A673 (cell line): ENCODE data around the gene PADI3.

Experiments used
- EZH2 ChIP-seq: fragments of 200-600 bp; sonication (generic); IDR thresholded peaks from 2 replicates; pipeline ENCODE4 v1.6.1; 2017; ENCODE audit warnings: borderline replicate concordance, low read depth, mild to moderate bottlenecking, mixed read lengths, antibody characterized with exemption, low read length; ENCODE audit not compliant: poor library complexity, severe bottlenecking
- TF ChIP-seq, protein P1 (sequence below): fragments of 300-800, 200-600 bp; sonication (generic); conservative IDR thresholded peaks from 2 replicates; pipeline ENCODE4 v1.5.1; 2017; ENCODE audit warnings: low read depth, mild to moderate bottlenecking, antibody characterized with exemption, low read length, moderate library complexity, mixed read lengths

DNA sequence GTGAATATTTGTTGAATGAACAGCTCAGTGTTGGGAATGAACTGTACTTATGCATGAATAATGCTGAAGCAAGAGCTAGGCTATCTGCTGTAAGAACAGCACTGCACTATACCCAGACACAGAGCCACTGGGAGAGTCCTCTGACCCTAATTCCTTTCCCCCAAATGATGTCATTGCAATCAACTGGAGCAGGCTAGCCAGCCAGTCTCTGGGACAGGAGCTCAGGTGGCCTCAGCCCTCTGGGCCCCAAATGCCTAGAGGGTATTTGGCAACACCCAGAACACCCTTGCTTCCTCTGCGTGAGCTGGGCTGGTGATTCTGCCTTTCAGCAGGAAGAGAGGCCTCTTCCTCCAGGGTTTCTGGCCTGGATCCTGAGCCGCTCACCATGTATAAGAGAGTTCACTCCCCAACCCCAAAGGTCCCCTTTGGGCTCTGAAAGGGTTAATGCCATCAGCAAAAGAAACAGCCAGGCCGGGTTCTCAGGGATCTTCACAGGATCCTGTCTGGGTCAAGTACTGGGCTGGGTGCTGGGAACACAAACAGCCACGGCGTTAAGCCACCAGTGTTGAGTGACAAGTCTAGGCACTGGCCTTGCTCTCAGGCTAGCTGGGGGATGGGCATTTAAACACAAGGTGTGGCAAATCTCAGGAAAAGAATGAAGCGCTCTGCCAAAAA lies 55.4 kb downstream of the PADI3 start:
- TF ChIP-seq, protein P1, sequence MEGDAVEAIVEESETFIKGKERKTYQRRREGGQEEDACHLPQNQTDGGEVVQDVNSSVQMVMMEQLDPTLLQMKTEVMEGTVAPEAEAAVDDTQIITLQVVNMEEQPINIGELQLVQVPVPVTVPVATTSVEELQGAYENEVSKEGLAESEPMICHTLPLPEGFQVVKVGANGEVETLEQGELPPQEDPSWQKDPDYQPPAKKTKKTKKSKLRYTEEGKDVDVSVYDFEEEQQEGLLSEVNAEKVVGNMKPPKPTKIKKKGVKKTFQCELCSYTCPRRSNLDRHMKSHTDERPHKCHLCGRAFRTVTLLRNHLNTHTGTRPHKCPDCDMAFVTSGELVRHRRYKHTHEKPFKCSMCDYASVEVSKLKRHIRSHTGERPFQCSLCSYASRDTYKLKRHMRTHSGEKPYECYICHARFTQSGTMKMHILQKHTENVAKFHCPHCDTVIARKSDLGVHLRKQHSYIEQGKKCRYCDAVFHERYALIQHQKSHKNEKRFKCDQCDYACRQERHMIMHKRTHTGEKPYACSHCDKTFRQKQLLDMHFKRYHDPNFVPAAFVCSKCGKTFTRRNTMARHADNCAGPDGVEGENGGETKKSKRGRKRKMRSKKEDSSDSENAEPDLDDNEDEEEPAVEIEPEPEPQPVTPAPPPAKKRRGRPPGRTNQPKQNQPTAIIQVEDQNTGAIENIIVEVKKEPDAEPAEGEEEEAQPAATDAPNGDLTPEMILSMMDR: no peak
- TF ChIP-seq EZH2: no peak
